HCT116 (cell line): ENCODE measurements around the gene ALLC.

ENCODE experiments used
- CTCF ChIP-seq, 3 experiments: fragments of 200-600 bp in 1 of 3; sonication (generic) in 1 of 3; IDR thresholded peaks in 2 of 3; conservative IDR thresholded peaks in 1 of 3; 2 replicates each; pipeline ENCODE4 v1.5.1; 2012 to 2017; ENCODE audit warnings: low read depth in 2 of 3, low read length in 2 of 3, antibody characterized with exemption in 1 of 3, borderline replicate concordance in 1 of 3, control low read depth in 1 of 3, mild to moderate bottlenecking in 1 of 3, mixed read lengths in 1 of 3, mixed run types in 1 of 3, moderate library complexity in 1 of 3; ENCODE audit not compliant: insufficient read depth in 1 of 3
- EGR1 ChIP-seq: IDR thresholded peaks from 2 replicates; pipeline ENCODE4 v1.6.1; 2012; ENCODE audit warnings: low read depth
- SIN3A ChIP-seq: IDR thresholded peaks from 2 replicates; pipeline ENCODE4 v1.6.1; 2012; ENCODE audit warnings: low read depth

- no peak for TF ChIP-seq CTCF (IDR thresholded peaks at IDR 0.05 in 2 of 3, conservative IDR thresholded peaks at IDR 0.05 in 1 of 3; ENCODE audit: borderline replicate concordance in 1 of 3, insufficient read depth in 1 of 3, low read depth in 2 of 3, low read length in 2 of 3)
- no peak for TF ChIP-seq SIN3A
- no peak for TF ChIP-seq EGR1
Measured at GRCh38 chr2:3625186-3625585, 32.8 kb upstream of the ALLC start.
